ENCODE measurements around the gene MYRIP.

MYRIP gene

GRCh38 chr3:40201770-40202169, 392.4 kb downstream of the MYRIP start:
- no peak overlapping the region for H3K4me3 ChIP-seq (ENCODE audit: low read depth, low read length)
- TF ChIP-seq POLR2A (IDR thresholded peaks at IDR 0.05; ENCODE audit: extremely low read depth, insufficient read length): no peak
- no peak for TF ChIP-seq MYC (IDR thresholded peaks at IDR 0.05; ENCODE audit: low read depth, low read length)
- TF ChIP-seq MAX (IDR thresholded peaks at IDR 0.05; ENCODE audit: low read depth, low read length): no peak
- TF ChIP-seq CTCF (IDR thresholded peaks at IDR 0.05; ENCODE audit: low read depth, low read length): no peak
- no peak for DNase-seq (ENCODE audit: low read depth)

GRCh38 chr3:40206522-40206921, 397.1 kb downstream of the MYRIP start:
- no peak for DNase-seq (ENCODE audit: low read depth)
- TF ChIP-seq POLR2A (IDR thresholded peaks at IDR 0.05; ENCODE audit: extremely low read depth, insufficient read length) (no peak), CTCF (IDR thresholded peaks at IDR 0.05; ENCODE audit: low read depth, low read length) (no peak), MYC (IDR thresholded peaks at IDR 0.05; ENCODE audit: low read depth, low read length) (no peak), MAX (IDR thresholded peaks at IDR 0.05; ENCODE audit: low read depth, low read length) (no peak)
- no peak overlapping the region for H3K4me3 ChIP-seq (ENCODE audit: low read depth, low read length)

- no peak overlapping the region for H3K4me3 ChIP-seq (ENCODE audit: low read depth, low read length)
- TF ChIP-seq MYC (IDR thresholded peaks at IDR 0.05; ENCODE audit: low read depth, low read length) (no peak), MAX (IDR thresholded peaks at IDR 0.05; ENCODE audit: low read depth, low read length) (no peak), CTCF (IDR thresholded peaks at IDR 0.05; ENCODE audit: low read depth, low read length) (no peak), POLR2A (IDR thresholded peaks at IDR 0.05; ENCODE audit: extremely low read depth, insufficient read length) (no peak)
- no peak for DNase-seq (ENCODE audit: low read depth)
These were observed 398.4 kb downstream of the MYRIP start for GRCh38 chr3:40207796-40208195.

DNA sequence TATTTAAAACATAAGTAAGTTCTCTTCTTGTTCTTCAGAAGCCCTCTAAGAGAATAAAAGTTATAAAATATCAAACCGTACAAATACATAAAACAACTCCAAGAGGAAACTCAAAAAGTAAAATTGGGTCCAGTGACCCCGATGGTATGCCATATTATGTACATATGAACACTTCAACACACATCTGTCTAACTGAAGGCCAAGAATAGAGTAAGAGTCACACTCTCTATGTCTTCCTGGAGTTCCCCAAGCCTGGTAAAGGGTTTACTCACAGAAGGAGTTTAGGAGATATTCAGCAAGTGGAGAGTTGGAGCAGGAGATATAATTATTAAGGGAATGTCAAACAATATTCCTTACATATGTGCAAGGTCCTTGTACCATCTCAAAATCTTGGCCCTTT, 398.8 kb downstream of the MYRIP start:
- no peak for TF ChIP-seq CTCF (IDR thresholded peaks at IDR 0.05; ENCODE audit: low read depth, low read length)
- no peak overlapping the region for H3K4me3 ChIP-seq (ENCODE audit: low read depth, low read length)

DNA sequence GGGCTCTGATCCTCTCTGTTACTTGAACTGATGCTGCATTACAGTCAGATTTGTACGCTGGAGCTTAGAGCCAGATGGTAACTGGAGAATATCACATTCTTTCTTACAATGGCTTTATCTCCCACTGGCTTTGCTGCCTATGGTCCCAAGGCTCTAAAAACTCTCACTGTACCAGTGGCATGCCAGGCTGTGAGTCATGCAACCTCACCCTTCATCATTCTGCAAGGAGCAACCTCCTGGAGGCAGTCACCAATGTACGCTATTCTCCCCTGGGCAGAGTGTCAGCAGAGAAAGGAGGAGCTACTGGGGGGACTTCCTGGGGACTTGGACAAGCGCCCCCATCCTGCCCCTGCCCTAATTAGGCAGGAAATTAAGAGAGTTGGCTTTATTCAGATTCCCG, 402.2 kb downstream of the MYRIP start:
- no peak for DNase-seq (ENCODE audit: low read depth)
- H3K4me3 ChIP-seq (ENCODE audit: low read depth, low read length): no peak overlapping the region
- TF ChIP-seq MYC (IDR thresholded peaks at IDR 0.05; ENCODE audit: low read depth, low read length) (no peak), POLR2A (IDR thresholded peaks at IDR 0.05; ENCODE audit: extremely low read depth, insufficient read length) (no peak), CTCF (IDR thresholded peaks at IDR 0.05; ENCODE audit: low read depth, low read length) (no peak), MAX (IDR thresholded peaks at IDR 0.05; ENCODE audit: low read depth, low read length) (no peak)

More for the DNA sequence above, 398.8 kb downstream of the MYRIP start:
- no peak for DNase-seq (ENCODE audit: low read depth)

- no peak for DNase-seq (ENCODE audit: low read depth)
- no peak overlapping the region for H3K4me3 ChIP-seq (ENCODE audit: low read depth, low read length)
- TF ChIP-seq MAX (IDR thresholded peaks at IDR 0.05; ENCODE audit: low read depth, low read length) (no peak), CTCF (IDR thresholded peaks at IDR 0.05; ENCODE audit: low read depth, low read length) (no peak), MYC (IDR thresholded peaks at IDR 0.05; ENCODE audit: low read depth, low read length) (no peak), POLR2A (IDR thresholded peaks at IDR 0.05; ENCODE audit: extremely low read depth, insufficient read length) (no peak)
These were observed 404.1 kb downstream of the MYRIP start for GRCh38 chr3:40213556-40213955.
